Central memory CD8-positive, alpha-beta T cell (primary cell): ENCODE results near the gene GADL1.

Source experiments
- ATAC-seq: fragments of 150-1000 bp; cut with Tn5 transposase; replicated peaks from 2 replicates; pipeline ENCODE4 v1.10.0; 2022; ENCODE audit warnings: mild to moderate bottlenecking, moderate FRiP score, moderate number of reproducible peaks; ENCODE audit not compliant: poor library complexity, severe bottlenecking; ENCODE audit errors: extremely low read depth
- DNase-seq, 2 donors: peaks; one replicate each; pipeline ENCODE4 v3.0.0; 2021; ENCODE audit warnings: low spot score in 2 of 2
- H3K27ac Mint-ChIP-seq: one replicate; pipeline ENCODE4 v1.8.0; 2022; ENCODE audit warnings: low read depth, mild to moderate bottlenecking, moderate library complexity, mixed read lengths
- H3K27me3 Mint-ChIP-seq: one replicate; pipeline ENCODE4 v1.8.0; 2022; ENCODE audit warnings: mixed read lengths
- H3K36me3 Mint-ChIP-seq: one replicate; pipeline ENCODE4 v1.8.0; 2022; ENCODE audit warnings: mild to moderate bottlenecking, moderate library complexity, mixed read lengths; ENCODE audit not compliant: insufficient read depth
- H3K4me1 Mint-ChIP-seq: one replicate; pipeline ENCODE4 v1.8.0; 2022; ENCODE audit warnings: mixed read lengths
- H3K4me3 Mint-ChIP-seq: one replicate; pipeline ENCODE4 v1.8.0; 2022; ENCODE audit warnings: mild to moderate bottlenecking, moderate library complexity, mixed read lengths
- H3K9me3 Mint-ChIP-seq: one replicate; pipeline ENCODE4 v1.8.0; 2022; ENCODE audit warnings: mixed read lengths

The GADL1 gene

GRCh38 chr3:30690199-30690598, 204.3 kb downstream of the GADL1 start:
- peaks cover 67% of the 10 kb centered on the region for H3K36me3 Mint-ChIP-seq
- no peaks in the 10 kb centered on the region for H3K9me3 Mint-ChIP-seq
- H3K4me3 Mint-ChIP-seq, result no peak overlapping the region
- peak overlapping the region; percentile 93 for H3K27ac Mint-ChIP-seq
- H3K4me1 Mint-ChIP-seq, result peaks cover 63% of the 10 kb centered on the region
- no peak for DNase-seq
- ATAC-seq, result no peak
- no peaks in the 10 kb centered on the region for H3K27me3 Mint-ChIP-seq

- Mint-ChIP-seq H3K9me3 (no peaks in the 10 kb centered on the region), H3K27me3 (no peaks in the 10 kb centered on the region), H3K36me3 (peaks cover 62% of the 10 kb centered on the region), H3K4me1 (peaks cover 66% of the 10 kb centered on the region), H3K4me3 (no peak overlapping the region), H3K27ac (peak overlapping the region; percentile 93)
- no peak for ATAC-seq
- DNase-seq, result no peak
These were observed 205.5 kb downstream of the GADL1 start for GRCh38 chr3:30688776-30689641.

- Mint-ChIP-seq H3K9me3 (no peaks in the 10 kb centered on the region), H3K36me3 (peaks cover 60% of the 10 kb centered on the region), H3K27me3 (no peaks in the 10 kb centered on the region), H3K4me1 (peaks cover 67% of the 10 kb centered on the region), H3K27ac (no peak overlapping the region), H3K4me3 (no peak overlapping the region)
- ATAC-seq, result no peak
- DNase-seq, result no peak
These were observed 206.4 kb downstream of the GADL1 start for GRCh38 chr3:30687930-30688570.

- H3K36me3 Mint-ChIP-seq, result peaks cover 61% of the 10 kb centered on the region
- H3K4me1 Mint-ChIP-seq, result peaks cover 69% of the 10 kb centered on the region
- H3K27ac Mint-ChIP-seq, result peak overlapping the region; percentile 72
- DNase-seq (no peak), ATAC-seq (no peak)
- no peaks in the 10 kb centered on the region for H3K27me3 Mint-ChIP-seq
- no peak overlapping the region for H3K4me3 Mint-ChIP-seq
- no peaks in the 10 kb centered on the region for H3K9me3 Mint-ChIP-seq
These were observed 207.7 kb downstream of the GADL1 start for GRCh38 chr3:30686799-30687198.

- ATAC-seq (no peak), DNase-seq (no peak)
- H3K27me3 Mint-ChIP-seq, result no peaks in the 10 kb centered on the region
- peaks cover 76% of the 10 kb centered on the region for H3K4me1 Mint-ChIP-seq
- peak overlapping the region; percentile 72 for H3K27ac Mint-ChIP-seq
- no peaks in the 10 kb centered on the region for H3K9me3 Mint-ChIP-seq
- peaks cover 63% of the 10 kb centered on the region for H3K36me3 Mint-ChIP-seq
- H3K4me3 Mint-ChIP-seq, result no peak overlapping the region
These were observed 208.3 kb downstream of the GADL1 start for GRCh38 chr3:30686176-30686575.

GRCh38 chr3:30685267-30685667, 209.2 kb downstream of the GADL1 start:
- Mint-ChIP-seq H3K4me3 (no peak overlapping the region), H3K36me3 (peaks cover 62% of the 10 kb centered on the region), H3K27me3 (no peaks in the 10 kb centered on the region), H3K4me1 (peaks cover 77% of the 10 kb centered on the region), H3K27ac (peak overlapping the region; percentile 72), H3K9me3 (no peaks in the 10 kb centered on the region)
- no peak for ATAC-seq
- no peak for DNase-seq

- Mint-ChIP-seq H3K4me1 (peaks cover 74% of the 10 kb centered on the region), H3K27ac (peak overlapping the region; percentile 72), H3K9me3 (no peaks in the 10 kb centered on the region), H3K36me3 (peaks cover 59% of the 10 kb centered on the region), H3K27me3 (no peaks in the 10 kb centered on the region), H3K4me3 (no peak overlapping the region)
- ATAC-seq, result no peak
- no peak for DNase-seq
These were observed 210.1 kb downstream of the GADL1 start for GRCh38 chr3:30684356-30684755.

GRCh38 chr3:30683769-30684168, 210.7 kb downstream of the GADL1 start:
- H3K36me3 Mint-ChIP-seq, result peaks cover 61% of the 10 kb centered on the region
- H3K9me3 Mint-ChIP-seq, result no peaks in the 10 kb centered on the region
- peak overlapping the region; percentile 72 for H3K27ac Mint-ChIP-seq
- H3K27me3 Mint-ChIP-seq, result no peaks in the 10 kb centered on the region
- no peak for DNase-seq
- ATAC-seq, result no peak
- H3K4me1 Mint-ChIP-seq, result peaks cover 74% of the 10 kb centered on the region
- no peak overlapping the region for H3K4me3 Mint-ChIP-seq

GRCh38 chr3:30682434-30683155, 211.9 kb downstream of the GADL1 start:
- H3K27me3 Mint-ChIP-seq, result no peaks in the 10 kb centered on the region
- H3K27ac Mint-ChIP-seq, result peak overlapping the region; percentile 89
- no peak for ATAC-seq
- H3K36me3 Mint-ChIP-seq, result peaks cover 62% of the 10 kb centered on the region
- no peak overlapping the region for H3K4me3 Mint-ChIP-seq
- peaks cover 70% of the 10 kb centered on the region for H3K4me1 Mint-ChIP-seq
- no peak for DNase-seq
- H3K9me3 Mint-ChIP-seq, result no peaks in the 10 kb centered on the region

- H3K4me1 Mint-ChIP-seq, result peaks cover 74% of the 10 kb centered on the region
These were observed 212.7 kb downstream of the GADL1 start for GRCh38 chr3:30681649-30682211.

GRCh38 chr3:30680789-30681648, 213.4 kb downstream of the GADL1 start:
- ATAC-seq (no peak), DNase-seq (no peak)
- peaks cover 64% of the 10 kb centered on the region for H3K36me3 Mint-ChIP-seq
- no peaks in the 10 kb centered on the region for H3K9me3 Mint-ChIP-seq
- peaks cover 80% of the 10 kb centered on the region for H3K4me1 Mint-ChIP-seq
- H3K27me3 Mint-ChIP-seq, result no peaks in the 10 kb centered on the region
- H3K27ac Mint-ChIP-seq, result peak overlapping the region; percentile 89
- H3K4me3 Mint-ChIP-seq, result peak overlapping the region; percentile 37

More at GRCh38 chr3:30681649-30682211, 212.7 kb downstream of the GADL1 start:
- ATAC-seq (peak; percentile 24), DNase-seq (no peak)
- H3K9me3 Mint-ChIP-seq, result no peaks in the 10 kb centered on the region
- H3K4me3 Mint-ChIP-seq, result peak overlapping the region; percentile 37
- peaks cover 61% of the 10 kb centered on the region for H3K36me3 Mint-ChIP-seq
- H3K27ac Mint-ChIP-seq, result peak overlapping the region; percentile 89
- H3K27me3 Mint-ChIP-seq, result no peaks in the 10 kb centered on the region

GRCh38 chr3:30679045-30679444, 215.4 kb downstream of the GADL1 start:
- no peaks in the 10 kb centered on the region for H3K9me3 Mint-ChIP-seq
- H3K27me3 Mint-ChIP-seq, result no peaks in the 10 kb centered on the region
- H3K36me3 Mint-ChIP-seq, result peaks cover 77% of the 10 kb centered on the region
- DNase-seq (no peak), ATAC-seq (no peak)
- peak overlapping the region; percentile 52 for H3K27ac Mint-ChIP-seq
- H3K4me1 Mint-ChIP-seq, result peaks cover 80% of the 10 kb centered on the region
- no peak overlapping the region for H3K4me3 Mint-ChIP-seq
